Bronchial epithelial cell (primary cell): Measurements from ENCODE around the gene RBBP6. TPM values are rescaled to one million over a fixed set of nuclear protein-coding genes. Genes with fewer than 3 reads are reported as not detected.
"Not testable (repeated sequence)": the region's sequence is repeated elsewhere in the genome, so short reads cannot be mapped to it uniquely, and the experiment has no call there.

ENCODE experiments used
- DNase-seq: peaks from one replicate; pipeline ENCODE4 v3.0.0-alpha.2; 2010; ENCODE audit warnings: low read depth
- FAIRE-seq: peaks from 2 replicates; lab custom pipeline; 2011; peaks lifted over from hg19 to GRCh38; lab: Jason Lieb, UNC
- H3K27me3 ChIP-seq: 2 replicates; pipeline ENCODE4 v1.5.1; 2011; ENCODE audit warnings: low read length; ENCODE audit not compliant: control insufficient read depth, insufficient read depth
- H3K36me3 ChIP-seq: 2 replicates; pipeline ENCODE4 v1.5.1; 2011; ENCODE audit warnings: low read length; ENCODE audit not compliant: control insufficient read depth, insufficient read depth
- H3K4me3 ChIP-seq: 2 replicates; pipeline ENCODE4 v1.5.1; 2011; ENCODE audit warnings: mild to moderate bottlenecking, low read depth, low read length, control low read depth
- total RNA-seq: library from RNA; depleted of rRNA; stranded (reverse); fragments of >200 nt; gene quantifications from 2 replicates; pipeline ENCODE4 v1.2.1, GENCODE V29; 2014
- TF ChIP-seq, protein P1 (sequence below): IDR thresholded peaks from 2 replicates; pipeline ENCODE4 v1.5.1; 2011; ENCODE audit warnings: mild to moderate bottlenecking, moderate library complexity, low read length, control low read depth, inconsistent platforms; ENCODE audit not compliant: insufficient read depth, severe bottlenecking

RBBP6 gene
- total RNA-seq, 1 donor from 2014 or later = 11.1 TPM

DNA sequence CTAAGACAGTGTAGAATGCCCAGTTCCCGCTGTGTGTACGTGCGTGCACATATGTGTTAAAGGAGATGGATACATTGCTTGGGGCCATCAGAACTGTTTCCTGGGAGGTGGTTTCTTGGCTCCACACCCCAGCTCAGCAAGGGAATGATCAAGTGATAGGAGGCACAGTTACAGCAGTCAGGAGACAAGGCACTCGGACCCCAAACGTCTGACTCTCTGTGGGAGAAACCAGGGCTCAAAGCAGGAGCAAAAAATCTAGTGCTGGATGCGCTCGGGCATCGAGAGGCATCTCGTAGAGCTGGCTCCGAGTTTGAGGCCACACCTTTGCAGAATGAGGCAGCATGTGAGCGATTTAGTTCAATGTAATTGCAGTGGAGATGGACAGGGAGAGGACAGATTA lies 71.9 kb downstream of the RBBP6 start:
- TF ChIP-seq, protein P1, sequence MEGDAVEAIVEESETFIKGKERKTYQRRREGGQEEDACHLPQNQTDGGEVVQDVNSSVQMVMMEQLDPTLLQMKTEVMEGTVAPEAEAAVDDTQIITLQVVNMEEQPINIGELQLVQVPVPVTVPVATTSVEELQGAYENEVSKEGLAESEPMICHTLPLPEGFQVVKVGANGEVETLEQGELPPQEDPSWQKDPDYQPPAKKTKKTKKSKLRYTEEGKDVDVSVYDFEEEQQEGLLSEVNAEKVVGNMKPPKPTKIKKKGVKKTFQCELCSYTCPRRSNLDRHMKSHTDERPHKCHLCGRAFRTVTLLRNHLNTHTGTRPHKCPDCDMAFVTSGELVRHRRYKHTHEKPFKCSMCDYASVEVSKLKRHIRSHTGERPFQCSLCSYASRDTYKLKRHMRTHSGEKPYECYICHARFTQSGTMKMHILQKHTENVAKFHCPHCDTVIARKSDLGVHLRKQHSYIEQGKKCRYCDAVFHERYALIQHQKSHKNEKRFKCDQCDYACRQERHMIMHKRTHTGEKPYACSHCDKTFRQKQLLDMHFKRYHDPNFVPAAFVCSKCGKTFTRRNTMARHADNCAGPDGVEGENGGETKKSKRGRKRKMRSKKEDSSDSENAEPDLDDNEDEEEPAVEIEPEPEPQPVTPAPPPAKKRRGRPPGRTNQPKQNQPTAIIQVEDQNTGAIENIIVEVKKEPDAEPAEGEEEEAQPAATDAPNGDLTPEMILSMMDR = no peak
- peaks cover 11% of the 10 kb centered on the region for H3K27me3 ChIP-seq
- no peak overlapping the region for H3K4me3 ChIP-seq
- FAIRE-seq (no peak), DNase-seq (no peak)
- H3K36me3 ChIP-seq = no peaks in the 10 kb centered on the region

DNA sequence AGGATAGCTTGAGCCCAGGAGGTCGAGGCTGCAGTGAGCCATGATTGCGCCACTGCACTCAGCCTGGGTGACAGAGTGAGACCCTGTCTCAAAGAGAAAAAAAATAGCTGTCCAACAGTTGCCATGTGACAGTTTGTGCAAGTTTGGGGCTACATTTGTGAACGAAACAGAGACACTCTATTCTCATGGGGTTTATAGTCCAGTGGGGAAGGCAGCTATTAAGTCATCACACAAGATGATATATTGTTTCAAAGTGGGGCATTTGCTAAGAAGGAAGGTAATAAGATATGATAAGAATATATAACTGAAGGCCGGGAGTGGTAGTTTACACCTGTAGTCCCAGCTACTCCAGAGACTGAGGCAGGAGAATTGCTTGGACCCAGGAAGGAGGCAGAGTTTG lies 73.3 kb downstream of the RBBP6 start:
- H3K36me3 ChIP-seq = no peaks in the 10 kb centered on the region
- TF ChIP-seq, protein P1 = no peak
- FAIRE-seq = no peak
- no peak for DNase-seq
- peaks cover 9% of the 10 kb centered on the region for H3K27me3 ChIP-seq
- H3K4me3 ChIP-seq = no peak overlapping the region

DNA sequence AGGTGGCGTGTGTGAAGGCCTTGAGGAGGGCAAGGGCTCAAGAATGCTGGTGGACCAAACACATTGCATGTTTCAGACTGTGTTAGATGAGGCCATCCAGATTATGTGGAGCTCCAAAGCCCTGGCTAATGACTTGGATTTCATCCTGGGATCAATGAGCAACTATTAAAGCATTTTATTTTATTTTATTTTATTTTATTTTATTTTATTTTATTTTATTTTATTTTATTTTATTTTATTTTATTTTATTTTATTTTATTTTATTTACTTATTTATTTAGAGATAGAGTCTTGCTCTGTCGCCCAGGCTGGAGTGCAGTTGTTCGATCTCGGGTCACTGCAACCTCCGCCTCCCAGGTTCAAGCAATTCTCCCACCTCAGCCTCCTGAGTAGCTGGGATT lies 73.9 kb downstream of the RBBP6 start:
- not testable (repeated sequence) for H3K36me3 ChIP-seq, H3K4me3 ChIP-seq, H3K27me3 ChIP-seq, FAIRE-seq, DNase-seq

DNA sequence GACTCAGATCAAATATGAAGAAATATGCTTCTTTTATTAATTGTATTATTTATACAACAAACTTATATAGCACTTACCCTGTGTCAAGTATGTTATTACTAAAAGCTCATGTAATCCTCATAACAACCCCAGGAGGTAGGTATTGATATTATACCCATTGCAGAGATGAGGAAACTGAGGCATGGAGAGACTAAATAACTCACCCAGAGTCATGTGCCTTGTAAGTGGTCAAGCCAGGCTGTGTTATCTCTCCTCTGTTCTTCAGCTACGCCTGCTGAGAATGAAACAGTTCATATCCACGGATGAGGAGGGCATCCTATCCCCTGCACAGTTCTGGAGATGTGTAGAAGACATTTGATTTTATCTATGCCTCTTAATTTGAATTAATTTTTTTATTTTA lies 78.1 kb downstream of the RBBP6 start:
- Histone ChIP-seq H3K4me3 (no peak overlapping the region), H3K27me3 (no peaks in the 10 kb centered on the region), H3K36me3 (no peaks in the 10 kb centered on the region)
- DNase-seq = no peak
- TF ChIP-seq, protein P1 = no peak
- FAIRE-seq = no peak

Other genes with a start within 250 kb of the RBBP6 start
- 14.2 and 17.8 TPM in 2 replicates for gene TNRC6A, start 190.1 kb downstream of the RBBP6 start, total RNA-seq